ENCODE measurements around the gene ZFX.
A peak's percentile ranks its signal among the peaks of the same experiment; 100 is the strongest.

ZFX gene

DNA sequence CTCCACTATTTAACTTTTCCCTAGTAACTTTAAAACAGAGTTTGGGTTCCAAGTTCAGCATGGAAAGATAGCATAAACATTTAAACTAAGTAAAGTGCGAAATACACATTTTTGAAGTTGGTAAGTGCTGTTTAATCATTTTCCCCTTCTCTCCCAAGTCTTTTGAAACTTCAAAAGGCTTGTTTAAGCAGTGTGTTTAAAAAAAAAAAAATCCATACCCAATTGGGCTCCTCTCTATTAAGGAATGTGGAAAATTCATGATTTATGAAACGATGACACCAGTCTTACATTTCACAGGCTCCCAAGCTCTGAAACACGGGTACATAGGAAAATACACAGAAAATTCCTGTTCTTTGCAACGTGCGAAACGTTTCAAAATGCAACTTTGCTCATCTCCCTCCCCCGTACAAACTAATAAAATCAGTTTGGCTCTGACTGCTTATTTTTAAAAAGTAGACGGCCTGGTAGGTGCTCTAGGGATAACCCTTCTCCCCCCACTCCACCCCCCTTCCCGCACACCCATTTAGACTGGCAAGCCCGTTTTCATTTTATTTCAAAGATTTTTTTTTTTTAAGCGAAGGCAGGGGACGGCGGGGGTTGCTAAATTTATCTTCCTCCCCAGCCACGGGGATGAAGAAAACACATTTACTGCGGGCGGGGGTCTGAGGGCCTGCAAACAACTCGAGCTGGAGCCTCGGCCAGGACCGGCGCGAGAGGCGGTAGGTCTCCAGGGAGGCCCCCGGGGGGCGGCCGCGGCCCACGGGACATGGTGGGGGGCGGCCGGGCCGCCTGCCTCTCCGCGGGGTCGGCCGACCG is 786 bp upstream of the ZFX start:
- H3K9me3 ChIP-seq (ENCODE audit: insufficient read depth, low read depth, low read length) = no peaks in the 10 kb centered on the region
- H3K27ac ChIP-seq (ENCODE audit: low read depth, low read length) = peak overlapping the region; percentile 99
- peak overlapping the region; percentile 80 for H3K18ac ChIP-seq (ENCODE audit: low read length)
- no peak overlapping the region for H2BK12ac ChIP-seq (ENCODE audit: low read length)
- H4K12ac ChIP-seq (ENCODE audit: low read depth, low read length) = no peak overlapping the region
- peak overlapping the region; percentile 72 for H2BK120ac ChIP-seq (ENCODE audit: insufficient read depth, low read length, poor library complexity)
- peak overlapping the region; percentile 94 for H4K91ac ChIP-seq (ENCODE audit: low read depth, low read length)
- H2AFZ ChIP-seq (ENCODE audit: insufficient read depth, low read length, poor library complexity) = no peak overlapping the region
- peak overlapping the region; percentile 88 for H3K9ac ChIP-seq (ENCODE audit: low read length)
- H3K4ac ChIP-seq (ENCODE audit: low read depth, low read length) = peak overlapping the region; percentile 46
- peaks cover 2 to 5% of the 10 kb centered on the region in 2 experiments for H3K4me1 ChIP-seq (ENCODE audit: control insufficient read depth in 1 of 2, insufficient read depth in 2 of 2, low read length in 2 of 2)
- peaks cover 11% of the 10 kb centered on the region for H3K79me1 ChIP-seq (ENCODE audit: low read length)
- H2BK5ac ChIP-seq (ENCODE audit: low read depth, low read length, poor library complexity) = peak overlapping the region; percentile 77
- H3K4me3 ChIP-seq (ENCODE audit: low read depth, low read length) = peak overlapping the region; percentile 80
- peak overlapping the region; percentile 92 for H4K8ac ChIP-seq (ENCODE audit: low read depth, low read length)
- WGBS (ENCODE audit: extremely low coverage, insufficient coverage, insufficient read length) = no CpG with 5 or more reads among the region's 35 CpGs
- H3K27me3 ChIP-seq (ENCODE audit: insufficient read depth, low read length) = no peaks in the 10 kb centered on the region
- peak overlapping the region; percentile 60 for H3K4me2 ChIP-seq (ENCODE audit: low read length)
- DNase-seq = peak; percentile 1 to 42
- peak overlapping the region; percentile 82 for H3K14ac ChIP-seq (ENCODE audit: low read length)
- H3K23ac ChIP-seq (ENCODE audit: low read length) = no peak overlapping the region
- H3K79me2 ChIP-seq (ENCODE audit: control insufficient read depth, insufficient read depth, low read length, poor library complexity) = peaks cover 15% of the 10 kb centered on the region
- no peak overlapping the region for H2AK5ac ChIP-seq (ENCODE audit: low read length)
- H3K36me3 ChIP-seq (ENCODE audit: control insufficient read depth in 1 of 2, insufficient read depth in 2 of 2, low read length in 2 of 2) = peaks cover 0 to 2% of the 10 kb centered on the region in 2 experiments

GRCh38 chrX:24150051-24150790 is 692 bp downstream of the ZFX start:
- Histone ChIP-seq H2AFZ (ENCODE audit: insufficient read depth, low read length, poor library complexity) (no peak overlapping the region), H3K14ac (ENCODE audit: low read length) (peak overlapping the region; percentile 94), H3K18ac (ENCODE audit: low read length) (peak overlapping the region; percentile 95), H2BK120ac (ENCODE audit: insufficient read depth, low read length, poor library complexity) (peak overlapping the region; percentile 72), H3K9me3 (ENCODE audit: insufficient read depth, low read depth, low read length) (no peaks in the 10 kb centered on the region), H3K27ac (ENCODE audit: low read depth, low read length) (peak overlapping the region; percentile 99), H3K79me1 (ENCODE audit: low read length) (peaks cover 11% of the 10 kb centered on the region), H3K4ac (ENCODE audit: low read depth, low read length) (peak overlapping the region; percentile 96), H4K91ac (ENCODE audit: low read depth, low read length) (peak overlapping the region; percentile 98), H3K36me3 (ENCODE audit: control insufficient read depth in 1 of 2, insufficient read depth in 2 of 2, low read length in 2 of 2) (peaks cover 0 to 2% of the 10 kb centered on the region in 2 experiments), H2BK5ac (ENCODE audit: low read depth, low read length, poor library complexity) (peak overlapping the region; percentile 96), H3K9ac (ENCODE audit: low read length) (peak overlapping the region; percentile 98), H2BK12ac (ENCODE audit: low read length) (no peak overlapping the region), H2AK5ac (ENCODE audit: low read length) (no peak overlapping the region), H4K8ac (ENCODE audit: low read depth, low read length) (peak overlapping the region; percentile 88), H3K4me1 (ENCODE audit: control insufficient read depth in 1 of 2, insufficient read depth in 2 of 2, low read length in 2 of 2) (peaks cover 2 to 5% of the 10 kb centered on the region in 2 experiments), H3K23ac (ENCODE audit: low read length) (no peak overlapping the region), H4K12ac (ENCODE audit: low read depth, low read length) (peak overlapping the region; percentile 91), H3K79me2 (ENCODE audit: control insufficient read depth, insufficient read depth, low read length, poor library complexity) (peaks cover 15% of the 10 kb centered on the region), H3K4me2 (ENCODE audit: low read length) (peak overlapping the region; percentile 53), H3K27me3 (ENCODE audit: insufficient read depth, low read length) (no peaks in the 10 kb centered on the region), H3K4me3 (ENCODE audit: low read depth, low read length) (peak overlapping the region; percentile 80)
- WGBS (ENCODE audit: extremely low coverage, insufficient coverage, insufficient read length) = no CpG with 5 or more reads among the region's 79 CpGs
- peak; percentile 66 to 86 for DNase-seq

- Histone ChIP-seq H4K8ac (ENCODE audit: low read depth, low read length) (no peak overlapping the region), H3K23ac (ENCODE audit: low read length) (no peak overlapping the region), H2BK5ac (ENCODE audit: low read depth, low read length, poor library complexity) (no peak overlapping the region), H2AFZ (ENCODE audit: insufficient read depth, low read length, poor library complexity) (no peak overlapping the region), H3K4me2 (ENCODE audit: low read length) (peak overlapping the region; percentile 53), H3K36me3 (ENCODE audit: control insufficient read depth in 1 of 2, insufficient read depth in 2 of 2, low read length in 2 of 2) (peaks cover 0 to 2% of the 10 kb centered on the region in 2 experiments), H3K18ac (ENCODE audit: low read length) (no peak overlapping the region), H2BK12ac (ENCODE audit: low read length) (no peak overlapping the region), H3K79me1 (ENCODE audit: low read length) (peaks cover 11% of the 10 kb centered on the region), H2BK120ac (ENCODE audit: insufficient read depth, low read length, poor library complexity) (no peak overlapping the region), H3K4ac (ENCODE audit: low read depth, low read length) (peak overlapping the region; percentile 86), H3K14ac (ENCODE audit: low read length) (no peak overlapping the region), H3K27me3 (ENCODE audit: insufficient read depth, low read length) (no peaks in the 10 kb centered on the region), H4K12ac (ENCODE audit: low read depth, low read length) (no peak overlapping the region), H3K27ac (ENCODE audit: low read depth, low read length) (no peak overlapping the region), H3K9ac (ENCODE audit: low read length) (no peak overlapping the region), H3K9me3 (ENCODE audit: insufficient read depth, low read depth, low read length) (no peaks in the 10 kb centered on the region), H4K91ac (ENCODE audit: low read depth, low read length) (no peak overlapping the region), H2AK5ac (ENCODE audit: low read length) (no peak overlapping the region), H3K4me1 (ENCODE audit: control insufficient read depth in 1 of 2, insufficient read depth in 2 of 2, low read length in 2 of 2) (peaks cover 2 to 5% of the 10 kb centered on the region in 2 experiments), H3K4me3 (ENCODE audit: low read depth, low read length) (no peak overlapping the region), H3K79me2 (ENCODE audit: control insufficient read depth, insufficient read depth, low read length, poor library complexity) (peaks cover 15% of the 10 kb centered on the region)
- WGBS (ENCODE audit: extremely low coverage, insufficient coverage, insufficient read length) = no CpG with 5 or more reads among the region's 10 CpGs
- no peak for DNase-seq
These were observed 1.4 kb downstream of the ZFX start for GRCh38 chrX:24150898-24151297.

DNA sequence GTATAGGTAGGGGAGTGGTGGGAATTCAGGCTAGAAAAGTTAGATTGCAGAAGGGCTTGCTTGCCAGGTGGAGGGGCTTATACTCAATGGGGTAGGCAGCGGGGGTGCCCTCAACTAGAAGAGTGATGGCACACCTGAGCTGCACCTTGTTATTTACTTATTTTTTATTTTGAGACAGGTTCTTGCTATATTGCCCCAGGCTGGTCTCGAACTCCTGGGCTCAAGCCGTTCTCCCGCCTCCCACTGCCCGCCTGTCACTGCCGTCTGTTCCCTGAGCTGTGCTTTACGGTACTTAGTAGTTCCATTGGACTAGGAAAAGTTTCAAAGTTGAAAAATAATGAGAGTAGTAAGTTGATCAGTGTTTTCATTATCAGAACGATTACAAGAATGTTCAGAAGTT is 2.0 kb downstream of the ZFX start:
- Histone ChIP-seq H2AFZ (ENCODE audit: insufficient read depth, low read length, poor library complexity) (no peak overlapping the region), H3K9me3 (ENCODE audit: insufficient read depth, low read depth, low read length) (no peaks in the 10 kb centered on the region), H3K4me3 (ENCODE audit: low read depth, low read length) (no peak overlapping the region), H2BK12ac (ENCODE audit: low read length) (no peak overlapping the region), H3K4me2 (ENCODE audit: low read length) (peak overlapping the region; percentile 53), H3K79me1 (ENCODE audit: low read length) (peaks cover 11% of the 10 kb centered on the region), H3K27me3 (ENCODE audit: insufficient read depth, low read length) (no peaks in the 10 kb centered on the region), H3K23ac (ENCODE audit: low read length) (no peak overlapping the region), H3K36me3 (ENCODE audit: control insufficient read depth in 1 of 2, insufficient read depth in 2 of 2, low read length in 2 of 2) (peaks cover 0 to 2% of the 10 kb centered on the region in 2 experiments), H2AK5ac (ENCODE audit: low read length) (no peak overlapping the region), H3K79me2 (ENCODE audit: control insufficient read depth, insufficient read depth, low read length, poor library complexity) (peaks cover 15% of the 10 kb centered on the region), H2BK120ac (ENCODE audit: insufficient read depth, low read length, poor library complexity) (no peak overlapping the region), H3K14ac (ENCODE audit: low read length) (no peak overlapping the region), H2BK5ac (ENCODE audit: low read depth, low read length, poor library complexity) (no peak overlapping the region), H3K4ac (ENCODE audit: low read depth, low read length) (peak overlapping the region; percentile 86), H3K4me1 (ENCODE audit: control insufficient read depth in 1 of 2, insufficient read depth in 2 of 2, low read length in 2 of 2) (peaks cover 2 to 5% of the 10 kb centered on the region in 2 experiments), H3K18ac (ENCODE audit: low read length) (no peak overlapping the region), H3K9ac (ENCODE audit: low read length) (no peak overlapping the region), H4K91ac (ENCODE audit: low read depth, low read length) (no peak overlapping the region), H4K8ac (ENCODE audit: low read depth, low read length) (no peak overlapping the region), H4K12ac (ENCODE audit: low read depth, low read length) (no peak overlapping the region), H3K27ac (ENCODE audit: low read depth, low read length) (no peak overlapping the region)
- no CpG with 5 or more reads among the region's 8 CpGs for WGBS (ENCODE audit: extremely low coverage, insufficient coverage, insufficient read length)
- no peak for DNase-seq

All from trophoblast cell (in vitro differentiated cells and primary cell).